CD4-positive, alpha-beta T cell (primary cell): Measurements from ENCODE around the gene RMDN2. TPM values are rescaled to one million over a fixed set of nuclear protein-coding genes. Genes with fewer than 3 reads are reported as not detected.

ENCODE experiments used
- ATAC-seq: fragments of 200-7000 bp; cut with Tn5 transposase; one replicate; pipeline ENCODE4 v1.10.0; 2022; ENCODE audit warnings: mild to moderate bottlenecking; ENCODE audit not compliant: poor library complexity
- CTCF ChIA-PET: fragments of 350-600 bp; sonication (Branson Sonifier 250); formaldehyde crosslinking; loops from one replicate; lab custom pipeline; 2021; ENCODE audit warnings: antibody characterized with exemption, inconsistent platforms; lab: Charles Lee
- POLR2A ChIA-PET: fragments of 350-600 bp; sonication (Branson Sonifier 250); formaldehyde crosslinking; loops from one replicate; lab custom pipeline; 2021; ENCODE audit warnings: antibody characterized with exemption, inconsistent platforms; lab: Charles Lee
- DNase-seq, 14 experiments: peaks; one replicate each; pipeline ENCODE4 v3.0.0-alpha.2; 2013 to 2020; ENCODE audit warnings: mixed read lengths in 2 of 14
- H3K27ac ChIP-seq, 2 donors: one replicate each; pipeline versions ENCODE4 v1.5.1 to v1.7.0; 2013; ENCODE audit warnings: low read length in 2 of 2, low read depth in 1 of 2, mild to moderate bottlenecking in 1 of 2
- H3K27me3 ChIP-seq, 2 experiments: 1 replicate in 1 of 2; 2 replicates in 1 of 2; pipeline versions ENCODE4 v1.6.1 to v1.7.0; 2013; ENCODE audit warnings: low read length in 2 of 2, control low read depth in 1 of 2, mild to moderate bottlenecking in 1 of 2, moderate library complexity in 1 of 2; ENCODE audit not compliant: insufficient read depth in 2 of 2, control insufficient read depth in 1 of 2
- H3K36me3 ChIP-seq: one replicate; pipeline ENCODE4 v1.6.1; 2013; ENCODE audit warnings: low read length, control low read depth; ENCODE audit not compliant: insufficient read depth
- H3K4me1 ChIP-seq: one replicate; pipeline ENCODE4 v1.6.1; 2013; ENCODE audit warnings: low read length, control low read depth; ENCODE audit not compliant: insufficient read depth
- H3K4me3 ChIP-seq: one replicate; pipeline ENCODE4 v1.5.1; 2013; ENCODE audit warnings: mild to moderate bottlenecking, low read length, moderate library complexity
- H3K9me3 ChIP-seq, 2 experiments: 1 replicate in 1 of 2; 2 replicates in 1 of 2; pipeline versions ENCODE4 v1.6.1 to v1.7.0; 2013; ENCODE audit warnings: low read length in 2 of 2, mild to moderate bottlenecking in 2 of 2, control low read depth in 1 of 2, moderate library complexity in 1 of 2; ENCODE audit not compliant: control insufficient read depth in 1 of 2, insufficient read depth in 1 of 2
- H3K27ac Mint-ChIP-seq: one replicate; pipeline ENCODE4 v1.8.0; 2020; ENCODE audit warnings: mixed read lengths
- H3K27me3 Mint-ChIP-seq: one replicate; pipeline ENCODE4 v1.8.0; 2021; ENCODE audit warnings: mixed read lengths
- H3K36me3 Mint-ChIP-seq: one replicate; pipeline ENCODE4 v1.8.0; 2021; ENCODE audit warnings: low read depth, mixed read lengths
- H3K4me1 Mint-ChIP-seq: one replicate; pipeline ENCODE4 v1.8.0; 2021; ENCODE audit warnings: low read depth, mixed read lengths
- H3K4me3 Mint-ChIP-seq: one replicate; pipeline ENCODE4 v1.8.0; 2020; ENCODE audit warnings: mild to moderate bottlenecking, mixed read lengths
- H3K9me3 Mint-ChIP-seq: one replicate; pipeline ENCODE4 v1.8.0; 2020; ENCODE audit warnings: mixed read lengths
- intact Hi-C, 2 experiments: fragments of 100-400 bp; cut with DNase I in 1 of 2; cut with micrococcal nuclease in 1 of 2; formaldehyde crosslinking; loops; one replicate each; pipeline versions ENCODE4 v1.15.1 to v1.9.0; 2023 to 2025; cut with DNase I, micrococcal nuclease
- total RNA-seq, 174 experiments: library from RNA in 2 of 174; stranded (reverse) in 2 of 174; gene quantifications; one replicate each; pipeline ENCODE4 v1.2.3 and lab custom pipeline; 2021 to 2026
- TF ChIP-seq, protein P1 (sequence below): fragments of 200-600 bp; IDR thresholded peaks from one replicate; pipeline ENCODE4 v1.8.0; 2022; ENCODE audit warnings: antibody characterized with exemption, mild to moderate bottlenecking

RMDN2 gene
- total RNA-seq, 2 experiments from 2014 or later: 2.4 to 3.3 TPM

DNA sequence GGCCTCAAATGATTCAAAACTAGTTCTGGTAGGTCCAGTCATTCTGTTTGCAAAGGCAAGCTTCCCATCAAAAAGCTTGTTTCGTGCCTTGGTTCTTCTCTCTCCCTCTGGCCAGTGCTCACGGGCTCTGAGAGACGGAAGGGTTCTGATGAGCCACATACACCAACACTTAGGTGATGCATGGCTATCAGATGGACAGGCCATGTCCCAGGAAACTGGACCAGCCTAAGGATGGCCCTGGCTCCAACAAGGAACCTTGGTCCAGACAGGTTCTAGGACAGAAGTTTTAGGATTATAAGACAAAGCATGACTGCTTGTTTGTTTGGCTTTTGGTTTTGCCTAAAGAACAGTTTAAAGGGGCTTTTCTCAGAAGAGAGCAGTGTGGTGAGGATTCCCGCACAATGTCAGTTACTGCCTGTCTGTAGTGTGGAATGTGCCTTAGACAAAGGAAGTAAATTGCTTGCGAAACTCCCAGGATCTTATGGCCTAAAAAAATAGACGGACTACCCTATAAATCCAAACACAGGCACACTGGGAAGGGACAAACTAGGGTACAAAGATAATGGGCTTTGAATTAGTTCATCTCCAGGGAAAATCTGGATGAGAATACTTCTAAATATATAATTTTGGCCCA lies 140.5 kb downstream of the RMDN2 start:
- Histone ChIP-seq H3K9me3 (no peaks in the 10 kb centered on the region), H3K4me1 (no peaks in the 10 kb centered on the region), H3K27me3 (peaks cover 2 to 3% of the 10 kb centered on the region in 2 experiments), H3K27ac (no peak overlapping the region), H3K36me3 (no peaks in the 10 kb centered on the region), H3K4me3 (no peak overlapping the region)
- ATAC-seq: no peak
- no peak for DNase-seq
- ChIA-PET POLR2A (no interaction called here), CTCF (no interaction called here)
- Mint-ChIP-seq H3K9me3 (no peaks in the 10 kb centered on the region), H3K4me1 (no peaks in the 10 kb centered on the region), H3K27ac (no peak overlapping the region), H3K4me3 (no peak overlapping the region), H3K27me3 (peaks cover 12% of the 10 kb centered on the region), H3K36me3 (no peaks in the 10 kb centered on the region)
- intact Hi-C loops: no loop called here
- TF ChIP-seq, protein P1, sequence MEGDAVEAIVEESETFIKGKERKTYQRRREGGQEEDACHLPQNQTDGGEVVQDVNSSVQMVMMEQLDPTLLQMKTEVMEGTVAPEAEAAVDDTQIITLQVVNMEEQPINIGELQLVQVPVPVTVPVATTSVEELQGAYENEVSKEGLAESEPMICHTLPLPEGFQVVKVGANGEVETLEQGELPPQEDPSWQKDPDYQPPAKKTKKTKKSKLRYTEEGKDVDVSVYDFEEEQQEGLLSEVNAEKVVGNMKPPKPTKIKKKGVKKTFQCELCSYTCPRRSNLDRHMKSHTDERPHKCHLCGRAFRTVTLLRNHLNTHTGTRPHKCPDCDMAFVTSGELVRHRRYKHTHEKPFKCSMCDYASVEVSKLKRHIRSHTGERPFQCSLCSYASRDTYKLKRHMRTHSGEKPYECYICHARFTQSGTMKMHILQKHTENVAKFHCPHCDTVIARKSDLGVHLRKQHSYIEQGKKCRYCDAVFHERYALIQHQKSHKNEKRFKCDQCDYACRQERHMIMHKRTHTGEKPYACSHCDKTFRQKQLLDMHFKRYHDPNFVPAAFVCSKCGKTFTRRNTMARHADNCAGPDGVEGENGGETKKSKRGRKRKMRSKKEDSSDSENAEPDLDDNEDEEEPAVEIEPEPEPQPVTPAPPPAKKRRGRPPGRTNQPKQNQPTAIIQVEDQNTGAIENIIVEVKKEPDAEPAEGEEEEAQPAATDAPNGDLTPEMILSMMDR: no peak

DNA sequence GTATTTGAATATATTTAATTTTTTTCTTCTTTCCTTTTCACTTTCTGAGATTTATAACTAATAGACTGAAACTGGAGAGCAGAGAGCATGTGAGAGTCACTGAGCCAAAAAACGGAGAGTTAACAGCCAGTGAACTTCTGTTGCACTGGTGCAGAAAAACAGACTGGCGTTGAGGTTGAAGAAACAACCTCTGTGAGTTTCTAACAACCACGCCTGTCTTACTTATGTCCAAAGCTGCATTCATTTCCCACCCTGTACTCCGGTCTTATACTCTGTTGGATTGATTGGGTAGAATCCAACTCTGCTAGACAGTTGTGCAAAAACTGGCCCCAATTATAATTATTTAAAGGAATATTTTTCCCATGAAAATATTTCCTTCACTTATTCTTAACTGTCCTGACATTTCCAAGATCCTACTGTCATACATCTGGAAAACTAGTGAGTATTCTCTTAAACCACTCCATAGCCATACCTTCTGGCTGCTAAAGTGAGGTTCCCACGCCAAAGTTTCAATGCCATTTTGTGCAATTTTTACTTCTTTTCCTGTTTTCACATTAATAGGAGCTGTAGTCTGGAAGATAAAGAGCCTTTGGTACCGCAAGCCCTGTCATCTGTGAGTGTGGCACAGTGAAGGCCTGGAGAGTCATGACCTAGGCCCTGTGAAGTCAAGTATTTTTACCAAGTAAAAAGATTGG lies 141.5 kb downstream of the RMDN2 start:
- ATAC-seq: no peak
- Mint-ChIP-seq H3K4me1 (no peaks in the 10 kb centered on the region), H3K27me3 (peaks cover 15% of the 10 kb centered on the region), H3K27ac (no peak overlapping the region), H3K4me3 (no peak overlapping the region), H3K9me3 (no peaks in the 10 kb centered on the region), H3K36me3 (no peaks in the 10 kb centered on the region)
- Histone ChIP-seq H3K4me1 (no peaks in the 10 kb centered on the region), H3K36me3 (no peaks in the 10 kb centered on the region), H3K4me3 (no peak overlapping the region), H3K27ac (no peak overlapping the region), H3K9me3 (no peaks in the 10 kb centered on the region), H3K27me3 (peaks cover 3 to 7% of the 10 kb centered on the region in 2 experiments)
- ChIA-PET CTCF (no interaction called here), POLR2A (no interaction called here)
- intact Hi-C loops: no loop called here
- no peak for DNase-seq
- TF ChIP-seq, protein P1: no peak

Other genes starting within 250 kb of the RMDN2 start
- gene CYP1B1, start 150.9 kb downstream of the RMDN2 start, total RNA-seq: under 1 TPM; 0.14 to 0.17 TPM